NT2/D1 (cell line): ENCODE measurements around the gene FKBP5.

Experiments used
- YY1 ChIP-seq: IDR thresholded peaks from 2 replicates; pipeline ENCODE4 v1.6.1; 2011; ENCODE audit not compliant: insufficient read length, insufficient read depth
- ZNF274 ChIP-seq: IDR thresholded peaks from 2 replicates; pipeline ENCODE4 v1.6.1; 2011; ENCODE audit warnings: mild to moderate bottlenecking, low read depth, low read length

DNA sequence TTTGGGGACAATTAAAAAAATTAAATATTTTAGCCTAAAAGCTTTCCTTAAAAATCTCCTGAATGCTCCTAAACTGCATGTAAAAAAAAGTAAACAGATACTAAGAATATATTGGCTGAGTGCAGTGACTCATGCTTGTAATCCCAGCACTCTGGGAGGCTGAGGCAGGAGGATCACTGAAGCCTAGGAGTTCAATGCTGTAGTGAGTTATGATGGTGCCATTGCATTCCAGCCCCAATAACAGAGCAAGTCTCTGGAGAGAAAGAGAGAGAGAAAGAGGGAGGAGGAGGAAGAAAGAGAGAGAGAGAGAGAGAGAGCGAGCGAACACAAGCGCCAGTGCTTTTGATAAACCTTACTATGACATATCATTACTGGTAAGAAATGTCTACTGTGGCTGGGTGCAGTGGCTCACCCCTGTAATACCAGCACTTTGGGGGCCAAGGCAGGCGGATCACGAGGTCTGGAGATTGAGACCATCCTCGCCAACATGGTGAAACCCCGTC is 58.8 kb downstream of the FKBP5 start:
- TF ChIP-seq ZNF274 (no peak), YY1 (no peak)
